Measurements from ENCODE around the gene PSPN.
"Not testable (repeated sequence)": the region's sequence is repeated elsewhere in the genome, so short reads cannot be mapped to it uniquely, and the experiment has no call there.

PSPN gene

DNA sequence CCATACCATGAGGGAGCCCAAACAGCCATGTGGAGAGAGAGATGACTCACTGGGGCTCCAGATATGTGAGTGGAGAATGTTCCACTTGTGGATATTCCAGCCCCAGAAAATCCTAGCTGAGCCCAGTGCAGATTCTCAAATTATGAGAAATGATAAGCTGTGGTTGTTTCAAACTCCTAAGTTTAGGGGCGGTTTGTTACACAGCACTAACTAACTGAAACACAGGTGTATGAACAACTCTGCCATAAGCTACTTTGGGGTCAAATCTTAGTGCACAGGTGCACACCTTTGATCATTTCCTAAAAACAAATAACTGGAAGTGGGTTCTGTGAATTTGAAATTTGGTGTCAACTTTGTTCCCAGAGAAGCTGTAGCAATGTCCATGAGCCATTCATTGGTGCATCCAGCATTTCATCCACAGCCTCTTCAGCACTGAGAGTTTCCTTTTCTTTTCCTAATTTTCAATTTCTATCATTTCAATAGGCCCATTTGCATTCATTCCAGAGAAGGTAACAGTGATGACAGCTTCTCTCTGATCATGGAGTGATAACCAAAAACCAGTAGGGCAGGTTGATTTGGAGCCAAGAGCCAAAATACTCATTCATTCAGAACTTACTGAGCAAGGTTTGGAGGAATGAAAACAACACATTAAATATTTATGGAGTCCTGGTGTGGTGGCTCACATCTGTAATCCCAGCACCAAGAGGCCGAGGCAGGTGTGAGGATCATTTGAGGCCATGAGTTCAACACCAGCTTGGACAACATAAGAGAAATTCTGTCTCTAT is 23.2 kb downstream of the PSPN start:
- intact Hi-C loops (cut with DNase I; ENCODE audit: low total_unique reads) = no loop called here
- H3K27ac ChIP-seq = no peak overlapping the region
- H3K36me3 ChIP-seq = no peaks in the 10 kb centered on the region
- no peaks in the 10 kb centered on the region for H3K9me3 ChIP-seq
- no peaks in the 10 kb centered on the region for H3K4me1 ChIP-seq
- no peaks in the 10 kb centered on the region for H3K27me3 ChIP-seq
- TF ChIP-seq, protein P1, sequence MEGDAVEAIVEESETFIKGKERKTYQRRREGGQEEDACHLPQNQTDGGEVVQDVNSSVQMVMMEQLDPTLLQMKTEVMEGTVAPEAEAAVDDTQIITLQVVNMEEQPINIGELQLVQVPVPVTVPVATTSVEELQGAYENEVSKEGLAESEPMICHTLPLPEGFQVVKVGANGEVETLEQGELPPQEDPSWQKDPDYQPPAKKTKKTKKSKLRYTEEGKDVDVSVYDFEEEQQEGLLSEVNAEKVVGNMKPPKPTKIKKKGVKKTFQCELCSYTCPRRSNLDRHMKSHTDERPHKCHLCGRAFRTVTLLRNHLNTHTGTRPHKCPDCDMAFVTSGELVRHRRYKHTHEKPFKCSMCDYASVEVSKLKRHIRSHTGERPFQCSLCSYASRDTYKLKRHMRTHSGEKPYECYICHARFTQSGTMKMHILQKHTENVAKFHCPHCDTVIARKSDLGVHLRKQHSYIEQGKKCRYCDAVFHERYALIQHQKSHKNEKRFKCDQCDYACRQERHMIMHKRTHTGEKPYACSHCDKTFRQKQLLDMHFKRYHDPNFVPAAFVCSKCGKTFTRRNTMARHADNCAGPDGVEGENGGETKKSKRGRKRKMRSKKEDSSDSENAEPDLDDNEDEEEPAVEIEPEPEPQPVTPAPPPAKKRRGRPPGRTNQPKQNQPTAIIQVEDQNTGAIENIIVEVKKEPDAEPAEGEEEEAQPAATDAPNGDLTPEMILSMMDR (IDR thresholded peaks at IDR 0.05) = no peak
- no peak overlapping the region for H3K4me3 ChIP-seq
- no peak for DNase-seq

DNA sequence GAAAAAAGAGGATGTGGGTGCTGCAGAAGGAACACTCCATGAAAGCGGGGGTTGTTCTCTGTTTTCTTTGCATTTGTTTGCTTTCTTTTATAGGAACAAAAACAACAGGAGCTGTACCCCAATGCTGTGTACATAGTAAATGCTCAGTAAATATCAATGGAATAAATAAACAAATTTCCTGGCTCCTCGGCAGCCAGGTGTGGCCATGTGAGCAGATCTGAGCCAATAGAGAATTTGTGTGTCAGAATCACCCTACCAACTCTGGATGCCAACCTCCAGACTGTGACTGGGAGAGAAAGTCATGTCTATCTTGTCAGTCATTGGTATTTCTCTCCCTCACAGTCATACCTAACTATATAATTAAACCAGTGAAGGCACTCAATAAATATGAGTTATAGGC is 25.0 kb downstream of the PSPN start:
- TF ChIP-seq, protein P1 (IDR thresholded peaks at IDR 0.05) = no peak
- no peak overlapping the region for H3K27ac ChIP-seq
- no peak overlapping the region for H3K4me3 ChIP-seq
- H3K36me3 ChIP-seq = no peaks in the 10 kb centered on the region
- H3K4me1 ChIP-seq = no peaks in the 10 kb centered on the region
- DNase-seq = no peak
- intact Hi-C loops (cut with DNase I; ENCODE audit: low total_unique reads) = no loop called here
- no peaks in the 10 kb centered on the region for H3K9me3 ChIP-seq
- H3K27me3 ChIP-seq = no peaks in the 10 kb centered on the region

DNA sequence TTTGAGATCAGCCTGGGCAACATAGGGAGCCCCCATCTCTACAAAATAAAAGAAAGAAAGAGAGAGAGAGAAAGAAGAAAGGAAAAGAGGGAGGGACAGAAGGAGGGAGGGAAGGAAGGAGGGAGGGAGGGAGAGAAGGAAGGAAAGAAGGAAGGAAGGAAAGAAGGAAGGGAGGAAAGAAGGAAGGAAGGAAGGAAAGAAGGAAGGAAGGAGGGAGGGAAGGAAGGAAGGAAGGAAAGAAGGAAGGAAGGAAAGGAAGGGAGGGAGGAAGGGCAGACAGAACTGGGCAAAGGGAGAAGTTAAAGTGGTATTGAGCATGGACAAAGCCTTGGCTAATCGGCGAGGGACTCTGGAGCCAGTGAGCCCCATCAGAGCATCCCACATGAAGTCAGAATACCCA is 26.5 kb downstream of the PSPN start:
- H3K27ac ChIP-seq; H3K4me3 ChIP-seq; DNase-seq; intact Hi-C loops (cut with DNase I; ENCODE audit: low total_unique reads); H3K9me3 ChIP-seq; H3K4me1 ChIP-seq; H3K27me3 ChIP-seq; H3K36me3 ChIP-seq: not testable (repeated sequence)

DNA sequence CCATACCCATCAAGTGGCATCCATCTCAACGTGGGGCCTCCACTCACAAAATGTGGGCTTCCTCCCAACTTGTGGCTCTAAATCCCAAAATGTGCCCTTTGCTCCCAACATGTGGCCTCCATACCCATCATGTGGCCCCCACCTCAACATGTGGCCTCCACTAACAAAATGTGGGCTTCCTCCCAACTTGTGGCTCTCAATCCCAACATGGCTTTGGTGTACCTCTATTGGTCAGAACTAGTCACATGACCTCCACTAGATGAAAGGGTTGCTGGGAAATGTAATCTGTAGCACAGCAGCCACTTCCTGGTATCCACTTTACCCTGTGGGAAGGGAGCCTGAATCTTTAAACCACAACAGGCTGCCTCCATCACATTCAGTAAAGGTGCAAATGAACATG is 32.3 kb downstream of the PSPN start:
- intact Hi-C loops (cut with DNase I; ENCODE audit: low total_unique reads) = no loop called here
- Histone ChIP-seq H3K27me3 (peaks cover 0 to 14% of the 10 kb centered on the region in 2 donors), H3K4me1 (no peaks in the 10 kb centered on the region), H3K4me3 (no peak overlapping the region), H3K36me3 (no peaks in the 10 kb centered on the region), H3K9me3 (no peaks in the 10 kb centered on the region), H3K27ac (no peak overlapping the region)
- TF ChIP-seq, protein P1 (IDR thresholded peaks at IDR 0.05) = no peak
- DNase-seq = no peak

DNA sequence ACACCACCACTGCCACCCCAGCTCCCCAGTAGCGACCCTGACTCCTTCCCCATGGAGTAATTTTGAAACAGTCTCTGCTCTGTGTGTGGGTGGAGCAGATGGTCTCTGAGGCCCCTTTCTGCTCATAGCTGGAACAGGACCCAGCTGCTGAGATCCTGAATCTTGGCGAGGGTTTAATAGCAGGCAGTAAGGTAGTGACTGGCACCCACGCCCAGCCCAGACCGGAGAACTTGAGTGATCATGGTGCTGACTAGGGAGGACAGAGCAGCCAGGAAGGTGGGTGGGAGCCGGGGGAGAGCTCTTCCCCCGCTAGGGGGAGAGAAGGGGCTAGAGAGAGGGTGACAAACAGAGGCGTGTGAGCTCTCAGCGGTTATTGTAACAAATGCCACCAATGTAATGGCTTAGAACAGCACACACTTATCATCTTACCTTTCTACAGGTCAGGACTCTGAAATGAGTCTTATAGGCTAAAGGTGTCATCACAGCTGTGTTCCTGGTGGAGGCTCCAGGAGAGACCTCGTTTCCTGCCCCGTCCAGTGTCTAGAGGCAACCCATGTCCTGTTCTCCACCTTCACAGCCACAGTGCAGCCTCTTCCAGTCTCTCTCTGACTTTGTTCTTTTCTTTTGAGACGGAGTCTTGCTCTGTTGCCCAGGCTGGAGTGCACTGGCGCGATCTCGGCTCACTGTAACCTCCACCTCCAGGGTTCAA is 35.1 kb downstream of the PSPN start:
- peaks cover 0 to 17% of the 10 kb centered on the region in 2 donors for H3K27me3 ChIP-seq

More for the DNA sequence above, 35.1 kb downstream of the PSPN start:
- no peak overlapping the region for H3K27ac ChIP-seq
- no peak overlapping the region for H3K4me3 ChIP-seq
- intact Hi-C loops (cut with DNase I; ENCODE audit: low total_unique reads) = no loop called here
- DNase-seq = no peak
- no peaks in the 10 kb centered on the region for H3K4me1 ChIP-seq
- TF ChIP-seq, protein P1 (IDR thresholded peaks at IDR 0.05) = no peak
- H3K36me3 ChIP-seq = no peaks in the 10 kb centered on the region
- no peaks in the 10 kb centered on the region for H3K9me3 ChIP-seq

Measured in tibial artery (tissue), 4 donors.